Activated effector memory CD4-positive, alpha-beta T cell treated with Interleukin-2 at 50 U/mL for 16 hours (primary cell): ENCODE measurements around the gene SMYD1.

Source experiments
- DNase-seq: peaks from one replicate; pipeline ENCODE4 v3.0.0-alpha.2; 2020

The SMYD1 gene

GRCh38 chr2:88090446-88091283 is 23.0 kb downstream of the SMYD1 start:
- DNase-seq: no peak

DNA sequence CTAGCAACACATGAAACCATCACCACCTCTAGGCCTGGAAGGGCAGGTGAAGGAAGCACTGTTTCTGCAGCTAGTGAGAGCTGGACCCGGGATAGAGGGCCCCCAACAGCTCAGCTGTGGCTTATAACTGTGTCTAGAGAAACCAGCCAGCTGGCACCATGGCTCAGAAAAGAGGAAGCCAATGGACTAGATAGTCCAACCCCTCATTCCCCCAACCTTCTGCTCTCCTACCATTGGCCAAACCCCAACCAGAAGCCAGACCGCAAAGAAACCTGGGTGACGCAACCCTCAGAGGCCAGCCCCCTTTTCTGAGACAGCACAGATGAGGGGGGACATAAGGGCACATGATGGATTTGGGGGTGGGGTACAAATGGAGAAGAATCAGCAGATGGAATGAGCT is 24.3 kb downstream of the SMYD1 start:
- no peak for DNase-seq

DNA sequence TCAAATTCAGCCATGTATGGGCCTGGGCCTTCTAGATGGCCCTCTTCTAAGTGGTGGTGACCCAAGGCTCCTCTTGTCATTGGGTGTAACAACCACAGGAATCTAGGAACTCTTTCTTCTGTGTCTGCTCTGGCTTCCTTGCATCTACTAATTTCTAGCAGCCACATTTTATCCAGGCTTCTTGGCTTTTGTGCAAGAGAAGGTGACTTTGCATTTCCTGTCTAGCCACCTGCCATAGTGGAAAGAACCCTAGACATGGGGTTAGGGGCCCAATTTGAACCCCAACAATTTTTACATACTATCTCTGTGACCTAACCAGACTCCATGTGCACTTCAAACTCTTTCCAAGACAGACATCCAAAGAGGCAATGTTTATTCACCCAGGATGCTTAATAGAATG is 25.1 kb downstream of the SMYD1 start:
- DNase-seq: no peak

GRCh38 chr2:88095022-88095421 is 27.4 kb downstream of the SMYD1 start:
- no peak for DNase-seq

DNA sequence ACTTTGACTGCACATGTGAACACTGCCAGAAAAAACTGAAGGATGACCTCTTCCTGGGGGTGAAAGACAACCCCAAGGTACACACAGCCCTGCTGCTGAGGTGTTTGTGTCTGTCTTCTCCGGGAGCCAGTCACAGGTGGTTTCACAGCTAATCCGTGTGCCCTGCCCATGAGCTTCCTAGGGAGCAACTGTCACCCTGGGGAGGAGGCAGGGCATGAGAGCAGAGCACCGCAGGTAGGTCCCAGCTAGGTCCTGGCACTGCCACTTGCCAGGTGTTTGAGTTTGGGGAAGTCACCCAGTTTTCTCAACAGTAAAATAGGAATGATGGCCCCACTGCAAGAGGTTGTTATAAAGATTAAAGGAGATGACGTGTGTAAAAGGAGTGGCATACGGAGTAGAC is 29.1 kb downstream of the SMYD1 start:
- no peak for DNase-seq

DNA sequence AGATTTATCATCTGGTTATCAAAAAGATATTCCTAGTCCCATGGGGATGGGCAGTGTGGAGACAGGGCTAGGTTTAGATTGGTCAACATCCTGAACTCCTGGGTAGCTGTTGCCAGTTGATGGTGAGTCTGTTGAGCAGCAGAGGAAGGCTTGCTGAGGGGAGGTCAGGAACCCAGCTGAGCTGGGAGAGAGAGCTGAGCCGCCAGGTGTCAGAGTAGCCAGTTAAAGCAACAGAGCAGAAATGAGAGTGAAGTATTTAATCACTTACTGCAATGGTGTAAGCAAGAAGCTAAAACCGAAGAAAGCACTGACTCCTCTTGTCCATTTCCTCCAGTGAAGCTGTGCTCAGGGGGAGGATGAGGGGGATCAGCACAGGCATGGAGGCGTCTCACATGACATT is 29.6 kb downstream of the SMYD1 start:
- no peak for DNase-seq

GRCh38 chr2:88097891-88098557 is 30.4 kb downstream of the SMYD1 start:
- DNase-seq: no peak

DNA sequence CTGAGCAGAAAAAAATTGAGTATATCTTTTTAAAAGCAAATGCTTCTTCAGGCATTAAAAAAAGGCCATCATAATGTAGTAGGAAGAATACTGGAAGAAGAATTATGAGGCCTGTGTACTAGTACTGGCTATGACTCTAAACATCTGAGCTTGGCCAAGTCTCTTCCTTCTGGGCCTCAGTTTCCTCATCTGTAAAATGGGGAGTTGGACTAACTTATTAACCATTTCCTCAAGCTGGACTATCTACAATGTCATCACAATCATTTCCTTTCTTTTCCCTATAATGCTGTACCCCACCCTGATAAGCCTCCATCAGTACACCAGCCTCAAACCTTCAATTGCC is 30.9 kb downstream of the SMYD1 start:
- DNase-seq: no peak

- no peak for DNase-seq
Measured at GRCh38 chr2:88099798-88100488, 32.3 kb downstream of the SMYD1 start.

- DNase-seq: no peak
Measured at GRCh38 chr2:88100489-88100858, 32.8 kb downstream of the SMYD1 start.

- DNase-seq: no peak
Measured at GRCh38 chr2:88108796-88109195, 41.2 kb downstream of the SMYD1 start.

GRCh38 chr2:88110830-88111229 is 43.2 kb downstream of the SMYD1 start:
- DNase-seq: no peak

- no peak for DNase-seq
Measured at GRCh38 chr2:88113069-88113468, 45.4 kb downstream of the SMYD1 start.

DNA sequence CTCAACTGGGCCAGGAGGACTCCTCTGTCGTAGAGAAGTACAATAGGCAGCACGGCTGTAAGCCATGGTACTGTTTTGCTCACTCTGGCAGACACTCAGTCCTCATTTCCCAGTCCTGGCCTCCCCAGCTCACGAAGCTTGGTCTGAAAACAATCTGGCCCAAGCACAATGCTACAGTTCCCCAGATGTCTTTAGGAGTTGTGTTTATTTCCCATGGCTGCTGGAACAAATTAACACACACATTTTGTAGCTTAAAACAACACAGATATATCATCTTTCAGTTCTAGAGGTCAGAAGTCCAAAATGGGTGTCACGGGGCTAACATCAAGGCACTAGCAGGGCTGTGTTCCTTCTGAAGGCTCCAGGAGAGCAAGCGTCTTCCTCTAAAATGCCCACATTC is 47.3 kb downstream of the SMYD1 start:
- DNase-seq: no peak

- DNase-seq: no peak
Measured at GRCh38 chr2:88115825-88116518, 48.3 kb downstream of the SMYD1 start.

- DNase-seq: no peak
Measured at GRCh38 chr2:88116669-88117432, 49.2 kb downstream of the SMYD1 start.

- DNase-seq: no peak
Measured at GRCh38 chr2:88117973-88118372, 50.3 kb downstream of the SMYD1 start.

GRCh38 chr2:88121678-88122077 is 54.1 kb downstream of the SMYD1 start:
- no peak for DNase-seq

DNA sequence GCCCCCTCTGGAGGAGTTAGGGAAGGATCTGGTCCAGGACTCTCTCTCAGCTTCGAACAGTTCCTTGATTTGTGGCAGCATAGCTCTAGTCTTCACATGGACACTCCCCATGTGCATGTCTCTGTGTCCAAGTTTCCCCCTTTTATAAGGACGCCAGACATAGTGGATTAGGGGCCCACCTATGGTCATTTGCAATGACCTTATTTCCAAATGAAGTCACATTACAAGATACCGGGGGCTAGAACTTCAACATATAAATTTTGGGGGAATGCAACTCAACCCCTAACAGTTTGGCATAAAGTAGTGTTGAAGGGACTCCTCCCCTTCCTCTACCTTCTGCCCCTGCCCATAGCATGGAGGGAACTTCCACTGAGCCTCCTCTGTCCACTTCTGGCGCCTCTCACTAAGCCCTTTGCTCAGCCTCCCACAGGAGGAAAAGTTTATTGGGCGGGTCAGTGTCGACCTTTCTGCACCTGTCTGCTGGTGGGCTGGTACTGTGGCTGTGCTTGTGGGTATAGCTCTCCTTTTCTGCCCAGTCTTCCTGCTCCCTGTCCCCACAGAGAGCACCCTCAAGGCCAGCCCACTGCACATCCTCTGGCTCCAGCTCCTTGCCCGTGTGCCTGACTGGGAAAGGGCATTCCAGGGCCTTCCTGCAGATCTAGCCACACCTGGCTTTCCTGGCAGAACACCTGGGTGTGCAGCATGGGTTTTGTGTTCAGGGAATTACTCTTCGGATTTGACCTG is 54.7 kb downstream of the SMYD1 start:
- no peak for DNase-seq

DNA sequence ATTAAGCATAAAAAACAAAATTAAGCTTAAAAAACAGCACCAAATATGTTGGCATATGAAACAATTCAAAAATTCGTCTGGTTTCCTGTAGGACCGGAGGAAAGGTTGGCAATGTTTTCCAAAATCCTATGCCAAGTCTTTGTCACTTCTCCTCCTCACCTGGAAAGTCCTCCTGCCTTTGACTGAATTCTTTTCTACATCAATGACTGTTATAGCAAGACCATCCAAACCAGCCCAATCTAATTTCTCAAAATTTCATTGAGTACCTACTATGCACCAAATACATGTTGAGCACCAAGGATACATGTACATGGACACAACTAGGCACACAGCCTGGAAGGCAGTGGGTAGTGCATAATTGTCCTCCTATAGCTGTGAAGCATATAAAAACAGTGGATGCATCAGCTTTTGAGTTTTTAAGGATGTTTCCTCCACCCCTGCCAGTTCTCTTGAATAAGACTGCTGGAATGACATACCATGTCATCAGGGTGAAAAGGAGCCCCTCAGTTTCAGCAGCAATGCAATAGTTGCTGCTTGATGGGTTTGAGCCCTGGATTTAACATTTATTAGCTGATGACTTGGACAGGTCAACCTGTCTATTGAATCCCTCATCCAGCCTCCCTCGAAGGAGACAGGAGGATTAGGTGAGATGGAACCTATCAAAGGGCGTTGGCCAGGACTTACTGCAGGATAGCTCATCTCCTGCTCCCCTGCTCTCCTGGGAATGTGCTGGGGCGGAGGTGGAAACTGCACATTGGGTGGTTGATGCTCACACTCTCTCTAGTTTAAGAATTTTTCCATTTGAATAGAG is 55.7 kb downstream of the SMYD1 start:
- no peak for DNase-seq
